K562 (cell line): Measurements from ENCODE around the gene PIP5K1B. TPM values are rescaled to one million over a fixed set of nuclear protein-coding genes. Genes with fewer than 3 reads are reported as not detected.

Experiments
- AFF4 ChIP-seq: sonication (generic); formaldehyde crosslinking; IDR thresholded peaks from 2 replicates; pipeline ENCODE4 v1.8.0; 2023; ENCODE audit warnings: mild to moderate bottlenecking, missing genetic modification reagents
- E2F6 ChIP-seq, 2 experiments: IDR thresholded peaks; 2 replicates each; pipeline ENCODE4 v1.6.1; 2011; ENCODE audit warnings: borderline replicate concordance in 1 of 2, control low read depth in 1 of 2, low read depth in 1 of 2, low read length in 1 of 2, mild to moderate bottlenecking in 1 of 2, mixed read lengths in 1 of 2, moderate library complexity in 1 of 2; ENCODE audit not compliant: insufficient read depth in 1 of 2, insufficient read length in 1 of 2, poor library complexity in 1 of 2, severe bottlenecking in 1 of 2; ENCODE audit errors: extremely low read depth in 1 of 2
- RAD21 ChIP-seq, 2 experiments: fragments of 250-450 bp in 1 of 2; fragments of 450-650 bp in 1 of 2; sonication (Bioruptor Pico) in 1 of 2; formaldehyde crosslinking in 1 of 2; IDR thresholded peaks in 1 of 2; conservative IDR thresholded peaks in 1 of 2; 2 replicates each; pipeline versions ENCODE4 v1.4.0 to v1.8.0; 2020 to 2022; ENCODE audit warnings: mild to moderate bottlenecking in 2 of 2, moderate library complexity in 1 of 2
- ZNF24 ChIP-seq: fragments of 450-650 bp; IDR thresholded peaks from 2 replicates; pipeline ENCODE4 v1.6.1; 2016
- ZNF316 ChIP-seq: fragments of 450-650 bp; IDR thresholded peaks from 2 replicates; pipeline ENCODE4 v1.6.1; 2016
- polyA plus RNA-seq, 8 experiments: library from polyadenylated mRNA; depleted of rRNA in 4 of 8; stranded (reverse) in 5 of 8; unstranded in 3 of 8; fragments of >200 nt; fragmentation: Nextera tagmentation in 2 of 8; fragmentation: Illumina TruSeq in 1 of 8; extraction: Ambion mirVana in 2 of 8; extraction: Trizol in 1 of 8; gene quantifications; 2 replicates each; pipeline versions ENCODE4 v1.2.1 to v1.2.3, GENCODE V29; 2011 to 2014; ENCODE audit warnings: inconsistent platforms in 1 of 8, missing spikeins in 1 of 8
- total RNA-seq, 7 experiments: library from RNA; depleted of rRNA in 6 of 7; stranded (reverse); fragments of >200 nt in 6 of 7; fragmentation: Illumina TruSeq in 2 of 7; extraction: Trizol in 2 of 7; gene quantifications; 2 replicates each; pipeline versions ENCODE4 v1.2.1 to v1.2.3, GENCODE V29; 2011 to 2021; ENCODE audit warnings: low replicate concordance in 1 of 7

Gene PIP5K1B
- total and polyA plus RNA-seq, 9 of the 15 experiments (the other 6 are each of a cell fraction or from before 2014, with no cell fraction given) = 3.1 to 12.9 (median 7.4) TPM

- TF ChIP-seq E2F6 (IDR thresholded peaks at IDR 0.05; ENCODE audit: borderline replicate concordance in 1 of 2, extremely low read depth in 1 of 2, insufficient read depth in 1 of 2, insufficient read length in 1 of 2, low read depth in 1 of 2, low read length in 1 of 2, poor library complexity in 1 of 2, severe bottlenecking in 1 of 2) (peak in 1 of 2 experiments; percentile 41), ZNF24 (peak; percentile 48; the same call in 1 of the 2 replicates), RAD21 (CRISPR knock-in tag; conservative IDR thresholded peaks at IDR 0.05 in 1 of 2, IDR thresholded peaks at IDR 0.05 in 1 of 2) (peak; percentile 70 to 92), AFF4 (CRISPR knock-in tag) (no peak), ZNF316 (peak; percentile 72)
Measured at GRCh38 chr9:68999393-69000105, 294.5 kb downstream of the PIP5K1B start (continued).
